ENCODE data around the gene NKX1-1.
"Not testable (repeated sequence)": the region's sequence is repeated elsewhere in the genome, so short reads cannot be mapped to it uniquely, and the experiment has no call there.

DNA sequence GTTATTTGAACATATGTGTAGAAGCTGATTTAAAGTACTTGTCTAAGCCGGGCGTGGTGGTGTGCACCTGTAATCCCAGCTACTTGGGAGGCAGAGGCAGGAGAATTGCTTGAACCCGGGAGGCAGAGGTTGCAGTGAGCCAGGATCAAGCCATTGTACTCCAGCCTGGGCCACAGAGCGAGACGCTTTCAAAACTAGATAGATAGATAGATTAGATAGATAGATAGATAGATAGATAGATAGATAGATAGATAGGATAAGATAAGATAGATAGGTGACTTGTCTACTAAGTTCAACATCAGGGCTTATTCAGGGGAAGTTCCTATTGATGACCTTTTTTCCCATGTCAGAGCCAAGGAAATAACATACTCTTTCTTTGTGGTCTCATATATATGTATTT lies 12.9 kb downstream of the NKX1-1 start:
- TF ChIP-seq, protein P1, sequence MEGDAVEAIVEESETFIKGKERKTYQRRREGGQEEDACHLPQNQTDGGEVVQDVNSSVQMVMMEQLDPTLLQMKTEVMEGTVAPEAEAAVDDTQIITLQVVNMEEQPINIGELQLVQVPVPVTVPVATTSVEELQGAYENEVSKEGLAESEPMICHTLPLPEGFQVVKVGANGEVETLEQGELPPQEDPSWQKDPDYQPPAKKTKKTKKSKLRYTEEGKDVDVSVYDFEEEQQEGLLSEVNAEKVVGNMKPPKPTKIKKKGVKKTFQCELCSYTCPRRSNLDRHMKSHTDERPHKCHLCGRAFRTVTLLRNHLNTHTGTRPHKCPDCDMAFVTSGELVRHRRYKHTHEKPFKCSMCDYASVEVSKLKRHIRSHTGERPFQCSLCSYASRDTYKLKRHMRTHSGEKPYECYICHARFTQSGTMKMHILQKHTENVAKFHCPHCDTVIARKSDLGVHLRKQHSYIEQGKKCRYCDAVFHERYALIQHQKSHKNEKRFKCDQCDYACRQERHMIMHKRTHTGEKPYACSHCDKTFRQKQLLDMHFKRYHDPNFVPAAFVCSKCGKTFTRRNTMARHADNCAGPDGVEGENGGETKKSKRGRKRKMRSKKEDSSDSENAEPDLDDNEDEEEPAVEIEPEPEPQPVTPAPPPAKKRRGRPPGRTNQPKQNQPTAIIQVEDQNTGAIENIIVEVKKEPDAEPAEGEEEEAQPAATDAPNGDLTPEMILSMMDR (conservative IDR thresholded peaks at IDR 0.05): not testable (repeated sequence)
- not testable (repeated sequence) for TF ChIP-seq EZH2 (IDR thresholded peaks at IDR 0.05; ENCODE audit: low read depth)
